H1 (cell line): Measurements from ENCODE around the gene RBM27. TPM values are rescaled to one million over a fixed set of nuclear protein-coding genes. Genes with fewer than 3 reads are reported as not detected.

Source experiments
- CTCF ChIA-PET: fragments of 300-600 bp; sonication (Branson Sonifier 250); formaldehyde crosslinking; loops from one replicate; lab custom pipeline; 2021; ENCODE audit not compliant: partially characterized antibody; lab: Charles Lee
- POLR2A ChIA-PET: fragments of 300-600 bp; sonication (Branson Sonifier 250); formaldehyde crosslinking; loops from one replicate; lab custom pipeline; 2021; ENCODE audit warnings: inconsistent platforms; ENCODE audit not compliant: partially characterized antibody; lab: Charles Lee
- DNase-seq, 2 experiments: peaks; one replicate each; pipeline versions ENCODE4 v3.0.0 to v3.0.0-alpha.2; 2010 to 2022; ENCODE audit warnings: low spot score in 2 of 2, low read depth in 1 of 2, mixed read lengths in 1 of 2
- FAIRE-seq: peaks from 2 replicates; lab custom pipeline; 2011; peaks lifted over from hg19 to GRCh38; lab: Jason Lieb, UNC
- H2AFZ ChIP-seq: 2 replicates; pipeline ENCODE4 v1.8.1; 2012; ENCODE audit warnings: low read length, inconsistent platforms
- H2AK5ac ChIP-seq: 2 replicates; pipeline ENCODE4 v1.6.1; 2013; ENCODE audit warnings: low read depth, low read length
- H2BK120ac ChIP-seq: replicated peaks from 2 replicates; pipeline ENCODE3; 2013; ENCODE audit warnings: low read depth, low read length, inconsistent platforms
- H2BK12ac ChIP-seq: 2 replicates; pipeline ENCODE4 v1.6.1; 2013; ENCODE audit warnings: low read depth, low read length
- H2BK15ac ChIP-seq: 2 replicates; pipeline ENCODE4 v1.6.1; 2013; ENCODE audit warnings: low read length
- H2BK20ac ChIP-seq: 2 replicates; pipeline ENCODE4 v1.6.1; 2013; ENCODE audit warnings: low read length
- H2BK5ac ChIP-seq: 2 replicates; pipeline ENCODE4 v1.6.1; 2013; ENCODE audit warnings: low read depth, low read length
- H3K14ac ChIP-seq: 2 replicates; pipeline ENCODE4 v1.6.1; 2013; ENCODE audit warnings: inconsistent platforms; ENCODE audit not compliant: insufficient read length
- H3K18ac ChIP-seq: 2 replicates; pipeline ENCODE4 v1.6.1; 2013; ENCODE audit warnings: low read length; ENCODE audit errors: extremely low read depth
- H3K23ac ChIP-seq: 2 replicates; pipeline ENCODE4 v1.6.1; 2013; ENCODE audit warnings: inconsistent platforms; ENCODE audit not compliant: insufficient read length
- H3K23me2 ChIP-seq: 2 replicates; pipeline ENCODE4 v1.6.1; 2013; ENCODE audit warnings: low read depth, low read length
- H3K27ac ChIP-seq: 2 replicates; pipeline ENCODE4 v1.6.1; 2011; ENCODE audit warnings: low read depth, low read length, inconsistent platforms
- H3K27me3 ChIP-seq, 4 experiments: replicated peaks in 1 of 4; 1 replicate in 1 of 4; 2 replicates in 3 of 4; pipeline versions ENCODE4 v1.6.1 to v1.8.1; 2011 to 2013; ENCODE audit warnings: low read length in 3 of 4, mild to moderate bottlenecking in 3 of 4, inconsistent platforms in 2 of 4, mixed read lengths in 2 of 4, moderate library complexity in 1 of 4; ENCODE audit not compliant: control insufficient read depth in 3 of 4, insufficient read depth in 3 of 4; ENCODE audit errors: extremely low read depth in 1 of 4
- H3K36me3 ChIP-seq, 4 experiments: 2 replicates each; pipeline versions ENCODE4 v1.6.1 to v1.8.1; 2011 to 2013; ENCODE audit warnings: mild to moderate bottlenecking in 4 of 4, low read length in 3 of 4, moderate library complexity in 2 of 4, control low read depth in 1 of 4, inconsistent platforms in 1 of 4; ENCODE audit not compliant: insufficient read depth in 4 of 4, control insufficient read depth in 2 of 4
- H3K4ac ChIP-seq: replicated peaks from 2 replicates; pipeline ENCODE3; 2013; ENCODE audit warnings: low read length, low read depth, mixed read lengths, inconsistent platforms; ENCODE audit not compliant: insufficient read length
- H3K4me1 ChIP-seq, 4 experiments: replicated peaks in 1 of 4; 1 replicate in 1 of 4; 2 replicates in 3 of 4; pipeline versions ENCODE4 v1.6.1 to v1.8.1; 2011 to 2013; ENCODE audit warnings: low read length in 3 of 4, inconsistent platforms in 2 of 4, mixed read lengths in 1 of 4; ENCODE audit not compliant: insufficient read depth in 4 of 4, control insufficient read depth in 3 of 4
- H3K4me2 ChIP-seq, 2 experiments: 2 replicates each; pipeline versions ENCODE4 v1.6.1 to v1.8.1; 2011 to 2013; ENCODE audit warnings: low read depth in 2 of 2, low read length in 2 of 2, control low read depth in 1 of 2, inconsistent platforms in 1 of 2, mild to moderate bottlenecking in 1 of 2; ENCODE audit not compliant: insufficient read depth in 1 of 2
- H3K4me3 ChIP-seq, 4 experiments: fragments of 200-600, 300-600 bp in 1 of 4; sonication (generic), shearing (Covaris generic), sonication (Bioruptor Twin) in 1 of 4; 2 replicates each; pipeline versions ENCODE4 v1.5.1 to v1.8.1; 2011 to 2016; ENCODE audit warnings: low read length in 4 of 4, low read depth in 3 of 4, control low read depth in 2 of 4, inconsistent platforms in 2 of 4, mild to moderate bottlenecking in 2 of 4, mixed read lengths in 1 of 4, moderate library complexity in 1 of 4; ENCODE audit not compliant: insufficient read depth in 2 of 4; ENCODE audit errors: extremely low read depth in 1 of 4
- H3K56ac ChIP-seq: replicated peaks from 2 replicates; pipeline ENCODE3; 2013; ENCODE audit warnings: low read depth, mild to moderate bottlenecking, mixed read lengths, low read length, inconsistent platforms; ENCODE audit not compliant: insufficient read length
- H3K79me1 ChIP-seq: 2 replicates; pipeline ENCODE4 v1.6.1; 2013; ENCODE audit warnings: low read depth, low read length, control low read depth
- H3K79me2 ChIP-seq, 2 experiments: 2 replicates each; pipeline versions ENCODE4 v1.6.1 to v1.8.1; 2012 to 2013; ENCODE audit warnings: low read length in 2 of 2, mild to moderate bottlenecking in 2 of 2, inconsistent platforms in 1 of 2; ENCODE audit not compliant: insufficient read depth in 2 of 2, control insufficient read depth in 1 of 2
- H3K9ac ChIP-seq, 4 experiments: replicated peaks in 1 of 4; 1 replicate in 1 of 4; 2 replicates in 3 of 4; pipeline versions ENCODE4 v1.6.1 to v1.8.1; 2011 to 2013; ENCODE audit warnings: low read depth in 3 of 4, low read length in 3 of 4, control low read depth in 2 of 4, mild to moderate bottlenecking in 2 of 4, moderate library complexity in 2 of 4, inconsistent platforms in 1 of 4; ENCODE audit errors: extremely low read depth in 1 of 4
- H3K9me3 ChIP-seq, 2 experiments: 2 replicates each; pipeline versions ENCODE4 v1.6.1 to v1.8.1; 2012 to 2013; ENCODE audit warnings: mild to moderate bottlenecking in 2 of 2, moderate library complexity in 2 of 2, control low read depth in 1 of 2, inconsistent platforms in 1 of 2, low read depth in 1 of 2, low read length in 1 of 2, mixed read lengths in 1 of 2; ENCODE audit not compliant: insufficient read depth in 2 of 2
- H4K20me1 ChIP-seq, 2 experiments: replicated peaks in 1 of 2; 2 replicates each; pipeline versions ENCODE3 to v1.8.1; 2011 to 2013; ENCODE audit warnings: inconsistent platforms in 2 of 2, low read length in 2 of 2, mild to moderate bottlenecking in 1 of 2; ENCODE audit not compliant: insufficient read depth in 2 of 2, control insufficient read depth in 1 of 2
- H4K5ac ChIP-seq: 2 replicates; pipeline ENCODE4 v1.6.1; 2013; ENCODE audit warnings: low read length, low read depth, mixed read lengths, inconsistent platforms; ENCODE audit not compliant: insufficient read length
- H4K8ac ChIP-seq: 2 replicates; pipeline ENCODE4 v1.8.0; 2013; ENCODE audit warnings: mild to moderate bottlenecking, moderate library complexity, low read length, inconsistent platforms; ENCODE audit not compliant: insufficient read depth; ENCODE audit errors: extremely low read depth
- H4K91ac ChIP-seq: replicated peaks from 2 replicates; pipeline ENCODE3; 2013; ENCODE audit warnings: low read length, mixed read lengths, inconsistent platforms; ENCODE audit not compliant: insufficient read length
- MAX ChIP-seq: IDR thresholded peaks from 2 replicates; pipeline ENCODE4 v1.6.1; 2012; ENCODE audit warnings: inconsistent platforms
- RAD21 ChIP-seq, 2 experiments: IDR thresholded peaks in 1 of 2; conservative IDR thresholded peaks in 1 of 2; 2 replicates each; pipeline ENCODE4 v1.6.1; 2011; ENCODE audit warnings: low read depth in 2 of 2, low read length in 2 of 2, improper control_type of control experiment in 1 of 2, inconsistent platforms in 1 of 2, mild to moderate bottlenecking in 1 of 2, moderate library complexity in 1 of 2
- SIX5 ChIP-seq: IDR thresholded peaks from 2 replicates; pipeline ENCODE4 v1.6.1; 2011; ENCODE audit warnings: mild to moderate bottlenecking, low read depth, low read length
- WGBS, 2 experiments: shearing (Covaris generic) in 1 of 2; methylation state at CpG; one replicate each; pipeline versions ENCODE4 v1.1.6 to v1.1.7; 2013 to 2015; ENCODE audit warnings: low lambda C conversion rate in 2 of 2, mixed read lengths in 2 of 2, inconsistent platforms in 1 of 2, low coverage in 1 of 2, missing lambda C conversion rate in 1 of 2; ENCODE audit not compliant: insufficient replicate concordance in 2 of 2, insufficient coverage in 1 of 2, insufficient read length in 1 of 2; ENCODE audit errors: extremely low coverage in 1 of 2, missing lambda C conversion rate in 1 of 2; 5-methylcytosine and 5-hydroxymethylcytosine counted together
- polyA plus RNA-seq, 7 experiments: library from polyadenylated mRNA; depleted of rRNA in 3 of 7; stranded (reverse) in 5 of 7; unstranded in 2 of 7; fragments of >200 nt in 5 of 7; fragments of 200-250 nt in 2 of 7; gene quantifications; 1 replicate in 5 of 7; 2 replicates in 1 of 7; 4 replicates in 1 of 7; pipeline versions ENCODE4 v1.2.1 to v1.2.3, GENCODE V29; 2011 to 2013; ENCODE audit warnings: missing spikeins in 2 of 7, mixed read lengths in 2 of 7
- total RNA-seq: library from RNA; stranded (reverse); fragmentation: NEBNext Ultra II Directional; extraction: Animal tissue kit (Norgen Biotek cat#: 25700); gene quantifications from 2 replicates; pipeline ENCODE4 v1.2.1, GENCODE V29; 2021

The RBM27 gene
- total and polyA plus RNA-seq, 2 of the 8 experiments (the other 6 are each of a cell fraction or from before 2014, with no cell fraction given), result 13.1 to 42.9 TPM

- Histone ChIP-seq H4K91ac (no peak overlapping the region), H2AFZ (no peak overlapping the region), H3K4me3 (peak overlapping the region in 1 of 4 experiments; percentile 90; a peak in 1 of 8 replicates), H3K14ac (no peak overlapping the region), H3K27me3 (no peaks in the 10 kb centered on the region), H3K18ac (no peak overlapping the region), H2BK20ac (no peak overlapping the region), H3K27ac (no peak overlapping the region), H4K5ac (no peak overlapping the region), H3K4me1 (peaks cover 0 to 3% (median 0%) of the 10 kb centered on the region in 4 experiments; a peak in 2 of 7 replicates), H3K56ac (no peak overlapping the region), H3K9me3 (no peaks in the 10 kb centered on the region), H3K79me2 (peaks cover 21 to 70% of the 10 kb centered on the region in 2 experiments), H3K36me3 (no peaks in the 10 kb centered on the region), H2BK5ac (no peak overlapping the region), H3K9ac (no peak overlapping the region), H3K23me2 (peaks cover 7% of the 10 kb centered on the region), H2AK5ac (no peak overlapping the region), H4K8ac (no peak overlapping the region), H4K20me1 (peaks cover 5 to 6% of the 10 kb centered on the region in 2 experiments), H3K4me2 (no peak overlapping the region), H3K23ac (no peak overlapping the region), H2BK15ac (no peak overlapping the region), H3K4ac (no peak overlapping the region), H2BK120ac (no peak overlapping the region), H3K79me1 (no peaks in the 10 kb centered on the region), H2BK12ac (no peak overlapping the region)
- DNase-seq, result no peak
- ChIA-PET CTCF (no interaction called here), POLR2A (interaction anchor here (0.6 to 1.3 kb wide), 2 partner anchors 25 to 59 kb away, joined by 3 to 4 read pairs; no protein-coding TSS in a partner anchor)
- no peak for FAIRE-seq
- no peak for TF ChIP-seq MAX
- TF ChIP-seq SIX5, result no peak
- no peak for TF ChIP-seq RAD21 (IDR thresholded peaks at IDR 0.05 in 1 of 2, conservative IDR thresholded peaks at IDR 0.05 in 1 of 2; ENCODE audit: low read depth in 2 of 2, low read length in 2 of 2)
- WGBS, 2 experiments, result 95% methylated on average over 2 of the region's 2 CpGs; no CpG with 5 or more reads in 1 of the 2 experiments
Observed at GRCh38 chr5:146206257-146206656, 2.9 kb downstream of the RBM27 start.
